ENCODE measurements around the gene GSX1. TPM values are rescaled to one million over a fixed set of nuclear protein-coding genes. Genes with fewer than 3 reads are reported as not detected.

Gene GSX1
- polyA plus RNA-seq, 1 donor from 2014 or later: not detected

- H3K4me2 ChIP-seq (ENCODE audit: low read length): no peak overlapping the region
- H4K20me1 ChIP-seq (ENCODE audit: insufficient read depth): no peaks in the 10 kb centered on the region
- peaks cover 74% of the 10 kb centered on the region for H3K27me3 ChIP-seq (ENCODE audit: insufficient read depth, low read depth, low read length)
- H3K9ac ChIP-seq (ENCODE audit: low read length): no peak overlapping the region
- no peaks in the 10 kb centered on the region for H3K36me3 ChIP-seq (ENCODE audit: insufficient read depth, low read length)
- H3K9me3 ChIP-seq (ENCODE audit: low read length): no peaks in the 10 kb centered on the region
- no peaks in the 10 kb centered on the region for H3F3A ChIP-seq (ENCODE audit: insufficient read depth, low read length, poor library complexity, severe bottlenecking)
- H3K27ac ChIP-seq (ENCODE audit: low read length): no peak overlapping the region
- H2AFZ ChIP-seq (ENCODE audit: low read depth, low read length): no peak overlapping the region
- H3K4me3 ChIP-seq (ENCODE audit: low read length): no peak overlapping the region
- H3K9me2 ChIP-seq (ENCODE audit: insufficient read depth, low read length): no peaks in the 10 kb centered on the region
- TF ChIP-seq EP300 (conservative IDR thresholded peaks at IDR 0.05; ENCODE audit: poor library complexity, severe bottlenecking) (no peak), RAD21 (conservative IDR thresholded peaks at IDR 0.05) (no peak), CTCF (IDR thresholded peaks at IDR 0.05; ENCODE audit: poor library complexity, severe bottlenecking) (no peak), POLR2AphosphoS5 (IDR thresholded peaks at IDR 0.05) (no peak), SMC3 (conservative IDR thresholded peaks at IDR 0.05; ENCODE audit: poor library complexity) (no peak), TAF1 (IDR thresholded peaks at IDR 0.05; ENCODE audit: low read depth) (no peak), EZH2 (IDR thresholded peaks at IDR 0.05; ENCODE audit: borderline replicate concordance, insufficient read depth, low read length, poor library complexity, severe bottlenecking) (no peak), REST (IDR thresholded peaks at IDR 0.05; ENCODE audit: borderline replicate concordance) (no peak), MXI1 (conservative IDR thresholded peaks at IDR 0.05; ENCODE audit: poor library complexity, severe bottlenecking) (no peak)
- no peaks in the 10 kb centered on the region for H3K79me2 ChIP-seq (replicated peaks; ENCODE audit: insufficient read depth, low read length)
These were observed 35.4 kb downstream of the GSX1 start for GRCh38 chr13:27827646-27828045.

GRCh38 chr13:27830010-27830409 lies 37.7 kb downstream of the GSX1 start:
- H3K9me2 ChIP-seq (ENCODE audit: insufficient read depth, low read length): no peaks in the 10 kb centered on the region
- H3K79me2 ChIP-seq (replicated peaks; ENCODE audit: insufficient read depth, low read length): no peaks in the 10 kb centered on the region
- no peaks in the 10 kb centered on the region for H4K20me1 ChIP-seq (ENCODE audit: insufficient read depth)
- peak overlapping the region; percentile 52 for H3K4me3 ChIP-seq (ENCODE audit: low read length)
- TF ChIP-seq SMC3 (conservative IDR thresholded peaks at IDR 0.05; ENCODE audit: poor library complexity): peak; percentile 83
- no peak for TF ChIP-seq EZH2 (IDR thresholded peaks at IDR 0.05; ENCODE audit: borderline replicate concordance, insufficient read depth, low read length, poor library complexity, severe bottlenecking)
- no peak for TF ChIP-seq POLR2AphosphoS5 (IDR thresholded peaks at IDR 0.05)
- TF ChIP-seq TAF1 (IDR thresholded peaks at IDR 0.05; ENCODE audit: low read depth): no peak
- TF ChIP-seq MXI1 (conservative IDR thresholded peaks at IDR 0.05; ENCODE audit: poor library complexity, severe bottlenecking): no peak
- no peak for TF ChIP-seq EP300 (conservative IDR thresholded peaks at IDR 0.05; ENCODE audit: poor library complexity, severe bottlenecking)
- peak; percentile 63 for TF ChIP-seq RAD21 (conservative IDR thresholded peaks at IDR 0.05)
- no peak for TF ChIP-seq REST (IDR thresholded peaks at IDR 0.05; ENCODE audit: borderline replicate concordance)
- TF ChIP-seq CTCF (IDR thresholded peaks at IDR 0.05; ENCODE audit: poor library complexity, severe bottlenecking): peak; percentile 81
- H3K36me3 ChIP-seq (ENCODE audit: insufficient read depth, low read length): no peaks in the 10 kb centered on the region
- no peak overlapping the region for H2AFZ ChIP-seq (ENCODE audit: low read depth, low read length)
- H3K4me2 ChIP-seq (ENCODE audit: low read length): peak overlapping the region; percentile 22
- H3K9ac ChIP-seq (ENCODE audit: low read length): no peak overlapping the region
- H3F3A ChIP-seq (ENCODE audit: insufficient read depth, low read length, poor library complexity, severe bottlenecking): no peaks in the 10 kb centered on the region
- H3K27me3 ChIP-seq (ENCODE audit: insufficient read depth, low read depth, low read length): peaks cover 50% of the 10 kb centered on the region
- no peaks in the 10 kb centered on the region for H3K9me3 ChIP-seq (ENCODE audit: low read length)
- no peak overlapping the region for H3K27ac ChIP-seq (ENCODE audit: low read length)

Measured in neural cell (in vitro differentiated cells).